ENCODE measurements around the gene LRRFIP1. TPM values are rescaled to one million over a fixed set of nuclear protein-coding genes. Genes with fewer than 3 reads are reported as not detected.

The LRRFIP1 gene
- total RNA-seq, 6 experiments from 2014 or later: 29.4 to 56.3 (median 49.7) TPM

GRCh38 chr2:237765875-237766274 is 138.5 kb downstream of the LRRFIP1 start:
- TF ChIP-seq POLR2A (IDR thresholded peaks at IDR 0.05) (no peak), CTCF (IDR thresholded peaks at IDR 0.05) (no peak)
- Histone ChIP-seq H3K27ac (no peak overlapping the region), H3K27me3 (no peaks in the 10 kb centered on the region), H3K9me3 (no peaks in the 10 kb centered on the region), H3K4me3 (no peak overlapping the region), H3K36me3 (peaks cover 0 to 14% (median 5%) of the 10 kb centered on the region in 4 donors), H3K4me1 (no peaks in the 10 kb centered on the region)
- ATAC-seq (no peak), DNase-seq (no peak)
- intact Hi-C loops (cut with DNase I): no loop called here
- WGBS (ENCODE audit: insufficient coverage, low coverage, low lambda C conversion rate, missing lambda C conversion rate): 83% methylated on average over 3 of the region's 8 CpGs

DNA sequence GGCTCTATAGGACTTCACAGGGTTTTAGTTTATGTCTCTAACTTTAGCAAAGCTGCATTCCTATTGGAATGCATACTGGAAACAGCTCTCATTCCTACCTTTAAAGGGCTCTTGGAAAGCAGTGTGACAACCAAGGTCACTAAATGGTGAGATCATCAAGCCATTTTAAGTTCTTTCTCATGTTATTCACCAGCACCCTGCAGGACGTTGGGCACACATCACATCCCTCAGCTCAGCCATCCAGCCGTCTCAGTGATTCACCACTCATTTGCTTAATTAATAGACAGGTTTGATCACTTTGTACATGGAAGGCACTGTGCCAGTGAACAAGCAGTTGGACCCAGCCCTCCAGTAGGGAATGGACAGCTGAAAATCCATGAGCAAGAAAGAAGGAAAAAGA is 139.0 kb downstream of the LRRFIP1 start:
- Histone ChIP-seq H3K27ac (no peak overlapping the region), H3K36me3 (peaks cover 0 to 10% (median 4%) of the 10 kb centered on the region in 4 donors), H3K4me1 (no peaks in the 10 kb centered on the region), H3K9me3 (no peaks in the 10 kb centered on the region), H3K4me3 (no peak overlapping the region), H3K27me3 (no peaks in the 10 kb centered on the region)
- intact Hi-C loops (cut with DNase I): no loop called here
- ATAC-seq (peak in 1 of 4 donors; percentile 24), DNase-seq (no peak)
- TF ChIP-seq CTCF (IDR thresholded peaks at IDR 0.05): no peak
- no peak for TF ChIP-seq POLR2A (IDR thresholded peaks at IDR 0.05)
- WGBS (ENCODE audit: insufficient coverage, low coverage, low lambda C conversion rate, missing lambda C conversion rate): 66% methylated on average over 2 of the region's 2 CpGs

DNA sequence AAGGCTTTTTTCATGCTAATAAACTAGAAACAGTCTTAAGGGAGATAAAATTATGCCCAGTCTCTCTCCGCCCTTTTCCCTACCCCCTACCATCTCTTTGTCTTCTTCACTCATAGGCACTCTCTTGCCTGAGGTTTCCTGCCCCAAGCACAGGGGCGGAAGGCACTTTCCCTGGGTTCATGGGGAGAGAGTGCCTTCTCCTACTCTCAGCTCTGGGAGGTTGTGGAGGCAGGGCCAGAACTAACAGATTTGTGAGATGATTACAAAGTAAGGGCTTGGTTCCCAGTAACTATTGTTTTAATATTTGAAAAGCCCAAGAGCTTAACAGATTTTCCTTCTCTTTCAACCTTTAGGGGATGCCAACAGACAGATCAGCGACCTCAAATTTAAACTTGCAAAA is 145.1 kb downstream of the LRRFIP1 start:
- DNase-seq: no peak
- intact Hi-C loops (cut with DNase I): no loop called here
- TF ChIP-seq CTCF (IDR thresholded peaks at IDR 0.05) (no peak), POLR2A (IDR thresholded peaks at IDR 0.05) (no peak)
- Histone ChIP-seq H3K27me3 (no peaks in the 10 kb centered on the region), H3K4me3 (no peak overlapping the region), H3K27ac (no peak overlapping the region), H3K9me3 (no peaks in the 10 kb centered on the region), H3K36me3 (peaks cover 0 to 9% (median 4%) of the 10 kb centered on the region in 4 donors), H3K4me1 (peaks cover 0 to 10% (median 2%) of the 10 kb centered on the region in 4 donors)
- ATAC-seq: no peak
- WGBS (ENCODE audit: insufficient coverage, low coverage, low lambda C conversion rate, missing lambda C conversion rate): 78% methylated on average over 3 of the region's 3 CpGs

GRCh38 chr2:237773826-237774225 is 146.4 kb downstream of the LRRFIP1 start:
- H3K36me3 ChIP-seq: peaks cover 0 to 9% (median 2%) of the 10 kb centered on the region in 4 donors
- ATAC-seq: no peak

More at GRCh38 chr2:237773826-237774225, 146.4 kb downstream of the LRRFIP1 start:
- H3K9me3 ChIP-seq: no peaks in the 10 kb centered on the region
- peaks cover 0 to 10% (median 2%) of the 10 kb centered on the region in 4 donors for H3K4me1 ChIP-seq
- no peak overlapping the region for H3K27ac ChIP-seq
- H3K4me3 ChIP-seq: no peak overlapping the region
- intact Hi-C loops (cut with DNase I): no loop called here
- H3K27me3 ChIP-seq: no peaks in the 10 kb centered on the region
- 93% methylated on average over 3 of the region's 15 CpGs for WGBS (ENCODE audit: insufficient coverage, low coverage, low lambda C conversion rate, missing lambda C conversion rate)
- no peak for DNase-seq
- TF ChIP-seq CTCF (IDR thresholded peaks at IDR 0.05): no peak
